HG02610 (cell line): ENCODE data around the gene ACKR1.

Experiments used
- ATAC-seq: cut with Tn5 transposase; IDR thresholded peaks from one replicate; pipeline ENCODE4 v1.9.1; 2021; ENCODE audit warnings: mild to moderate bottlenecking, moderate library complexity; ENCODE audit not compliant: unreplicated experiment

Gene ACKR1, protein sequence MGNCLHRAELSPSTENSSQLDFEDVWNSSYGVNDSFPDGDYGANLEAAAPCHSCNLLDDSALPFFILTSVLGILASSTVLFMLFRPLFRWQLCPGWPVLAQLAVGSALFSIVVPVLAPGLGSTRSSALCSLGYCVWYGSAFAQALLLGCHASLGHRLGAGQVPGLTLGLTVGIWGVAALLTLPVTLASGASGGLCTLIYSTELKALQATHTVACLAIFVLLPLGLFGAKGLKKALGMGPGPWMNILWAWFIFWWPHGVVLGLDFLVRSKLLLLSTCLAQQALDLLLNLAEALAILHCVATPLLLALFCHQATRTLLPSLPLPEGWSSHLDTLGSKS

DNA sequence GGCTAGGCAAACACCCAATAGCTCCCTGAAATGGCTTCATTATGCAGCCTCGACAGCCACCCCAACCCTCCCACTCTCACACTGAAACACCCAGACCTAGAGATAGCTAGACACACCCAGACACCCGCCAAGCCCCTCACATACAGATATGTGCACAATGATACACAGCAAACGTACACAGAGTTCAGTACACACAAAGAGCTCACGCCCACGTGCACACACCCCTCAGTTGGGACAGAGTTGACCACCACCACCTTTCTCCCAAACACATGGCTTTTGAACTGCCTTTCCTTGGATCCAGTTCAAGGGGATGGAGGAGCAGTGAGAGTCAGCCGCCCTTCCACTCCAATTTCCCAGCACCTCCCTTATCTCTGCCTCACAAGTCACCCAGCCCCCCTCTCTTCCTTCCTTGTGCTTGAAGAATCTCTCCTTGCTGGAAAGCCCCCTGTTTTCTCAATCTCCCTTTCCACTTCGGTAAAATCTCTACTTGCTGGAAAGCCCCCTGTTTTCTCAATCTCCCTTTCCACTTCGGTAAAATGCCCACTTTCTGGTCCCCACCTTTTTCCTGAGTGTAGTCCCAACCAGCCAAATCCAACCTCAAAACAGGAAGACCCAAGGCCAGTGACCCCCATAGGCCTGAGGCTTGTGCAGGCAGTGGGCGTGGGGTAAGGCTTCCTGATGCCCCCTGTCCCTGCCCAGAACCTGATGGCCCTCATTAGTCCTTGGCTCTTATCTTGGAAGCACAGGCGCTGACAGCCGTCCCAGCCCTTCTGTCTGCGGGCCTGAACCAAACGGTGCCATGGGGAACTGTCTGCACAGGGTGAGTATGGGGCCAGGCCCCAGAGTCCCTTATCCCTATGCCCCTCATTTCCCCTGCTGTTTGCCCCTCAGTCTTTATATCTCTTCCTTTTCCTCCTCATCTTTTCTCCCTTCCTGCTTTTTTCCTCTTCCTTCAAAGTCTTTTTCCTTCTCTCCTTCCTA is at the start of gene ACKR1:
ACKR1 (plus strand) TSS at position 715 of the 981 bp plus-strand sequence; CDS start at position 800, 85 bp downstream.
- ATAC-seq: no peak

DNA sequence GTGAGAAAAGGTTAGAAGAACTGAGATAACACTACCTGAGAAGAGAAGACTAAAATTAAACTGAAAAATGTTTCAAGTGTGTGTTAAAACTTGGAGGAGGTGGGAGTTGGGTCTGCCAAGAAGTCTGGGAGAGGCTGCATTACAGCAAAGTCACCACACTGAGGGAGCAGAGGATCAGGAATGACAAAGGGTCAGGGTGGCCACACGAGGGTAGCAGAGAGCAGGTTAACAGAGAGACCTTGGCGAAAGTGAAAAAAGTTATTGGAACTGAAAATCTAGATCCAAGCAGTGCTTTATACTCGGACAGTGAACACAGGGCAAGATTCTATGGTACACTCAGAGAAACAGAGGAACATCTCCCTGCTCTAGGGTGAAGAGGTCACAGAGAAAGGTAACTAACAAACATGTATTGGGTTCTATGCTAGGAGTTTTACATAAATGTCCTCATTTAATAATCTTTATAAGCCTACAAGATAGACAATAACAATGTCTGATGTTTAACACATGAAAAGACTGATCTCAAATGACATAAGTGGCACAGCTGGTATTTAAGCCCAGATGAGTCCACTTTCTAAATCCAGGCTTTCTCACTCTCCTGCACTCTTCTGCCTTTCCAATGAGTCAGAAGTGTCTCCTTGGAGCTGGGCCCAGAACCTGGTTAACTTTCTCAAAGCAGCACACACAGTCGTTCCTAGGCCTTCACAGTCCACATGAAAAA is 43.5 kb upstream of the ACKR1 start:
- peak; percentile 87 for ATAC-seq

DNA sequence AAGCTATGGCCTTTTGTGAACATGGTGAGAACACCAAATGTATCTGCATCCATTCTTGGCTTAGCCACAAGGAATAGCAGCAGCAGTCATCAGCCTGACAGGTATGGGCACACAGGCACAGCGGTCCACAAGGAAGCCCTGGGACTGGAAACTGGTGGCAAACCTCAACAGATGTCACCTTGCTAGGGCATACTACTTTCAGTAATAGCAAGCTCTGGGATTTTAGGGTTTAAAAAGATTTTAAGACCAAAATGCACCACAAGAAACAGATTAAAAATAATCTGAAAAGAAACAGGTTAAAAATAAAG is 43.0 kb upstream of the ACKR1 start:
- ATAC-seq: no peak

DNA sequence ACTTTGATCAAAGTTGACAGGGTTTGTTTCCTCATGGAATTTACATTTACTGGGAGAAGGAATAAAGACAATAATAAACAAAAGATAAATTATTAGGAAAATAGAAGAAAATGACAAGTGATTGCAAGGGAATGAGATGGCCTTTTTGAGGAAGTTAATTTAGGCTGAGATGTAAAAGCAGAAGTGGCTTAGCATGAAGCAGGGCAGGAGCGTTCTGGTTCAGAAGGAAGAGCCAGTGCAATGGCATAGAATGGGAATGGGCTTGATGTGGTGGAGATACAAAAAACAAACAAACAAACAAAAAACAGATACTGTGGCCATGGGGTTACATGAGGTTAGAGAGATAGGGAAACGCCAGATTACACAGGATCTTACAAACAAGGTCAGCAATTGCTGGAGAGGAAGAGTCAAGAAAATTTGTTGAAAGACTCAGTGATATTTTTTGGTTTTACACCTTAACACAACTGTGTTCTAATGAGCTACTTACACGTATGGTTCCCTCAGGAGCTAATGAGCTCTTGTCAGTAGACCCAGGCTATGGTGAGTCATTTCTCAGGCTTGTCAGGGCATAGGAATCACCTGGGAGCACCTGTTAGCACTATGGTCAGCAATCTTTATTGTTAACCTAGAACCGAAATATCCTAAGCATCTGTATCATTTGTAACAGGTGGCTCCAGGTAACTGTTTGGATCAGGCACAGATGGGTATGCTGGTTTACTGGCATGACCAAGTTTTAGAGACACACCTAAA is 42.0 kb upstream of the ACKR1 start:
- ATAC-seq: no peak

DNA sequence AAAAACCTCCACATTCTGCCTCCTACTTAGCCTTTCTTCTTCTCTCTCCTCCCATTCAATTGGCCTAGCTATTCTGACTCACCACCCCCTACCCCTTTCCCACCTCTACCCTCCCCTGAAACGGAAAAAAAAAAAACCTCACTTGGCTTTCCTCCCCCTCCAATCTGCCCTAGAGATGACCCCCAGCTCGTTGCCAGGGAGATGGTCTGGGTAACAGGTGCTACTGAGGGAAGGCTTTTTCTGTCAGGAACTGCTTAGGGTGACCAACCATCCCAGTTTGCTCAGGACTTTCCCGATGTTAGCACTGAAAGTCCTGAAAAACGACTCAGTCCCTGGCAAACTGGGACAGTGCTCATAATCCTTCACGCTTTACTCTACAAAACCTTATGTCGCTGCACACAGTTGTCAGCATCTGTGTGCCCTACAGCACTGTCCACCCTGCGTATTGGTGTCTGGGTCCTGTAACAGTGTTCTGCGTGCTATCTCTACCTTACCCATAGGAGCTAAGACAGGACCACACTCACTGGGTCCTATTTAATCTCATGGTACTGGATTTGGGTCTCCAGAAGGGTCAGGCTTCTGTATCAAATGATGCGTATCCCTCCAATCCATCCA is 41.0 kb upstream of the ACKR1 start:
- ATAC-seq: no peak

DNA sequence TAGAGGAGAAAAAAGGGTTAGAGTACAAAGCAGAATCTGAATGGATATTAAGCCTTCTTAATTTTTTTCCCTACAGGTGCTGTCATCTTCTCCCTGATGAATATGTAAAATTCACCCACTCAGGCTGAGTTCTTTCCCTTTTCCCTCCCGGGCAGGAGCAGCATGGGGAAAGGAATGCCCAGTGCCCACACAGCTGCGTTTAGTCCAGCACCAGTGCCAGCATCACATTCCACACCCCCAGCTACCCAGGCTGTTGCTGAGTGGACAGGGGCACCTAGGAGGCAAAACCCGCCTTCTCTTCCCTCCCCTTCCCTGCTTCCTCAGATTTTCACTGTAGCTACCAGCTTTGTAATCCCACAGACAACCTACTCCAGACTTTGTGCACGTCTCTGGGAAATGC is 36.6 kb upstream of the ACKR1 start:
- no peak for ATAC-seq

DNA sequence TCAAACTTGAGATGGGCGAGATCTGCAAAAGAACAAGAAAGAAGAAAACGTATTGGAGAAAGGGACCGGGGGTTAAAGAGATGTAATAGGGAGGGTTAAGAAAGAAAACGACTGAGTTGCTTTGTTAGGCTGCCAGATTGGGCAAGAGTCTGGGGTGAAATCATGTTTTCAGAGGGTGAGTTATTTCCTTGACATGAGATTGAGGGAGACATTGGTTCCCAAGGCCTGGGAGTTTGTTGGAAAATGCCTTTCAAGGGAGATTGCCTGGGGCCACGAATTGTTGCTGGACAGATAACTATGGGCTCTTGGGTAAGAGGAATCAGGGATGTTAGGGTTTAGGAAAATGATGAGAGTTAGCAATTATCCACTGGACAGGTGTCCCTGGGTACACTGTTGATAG is 34.0 kb upstream of the ACKR1 start:
- ATAC-seq: no peak

DNA sequence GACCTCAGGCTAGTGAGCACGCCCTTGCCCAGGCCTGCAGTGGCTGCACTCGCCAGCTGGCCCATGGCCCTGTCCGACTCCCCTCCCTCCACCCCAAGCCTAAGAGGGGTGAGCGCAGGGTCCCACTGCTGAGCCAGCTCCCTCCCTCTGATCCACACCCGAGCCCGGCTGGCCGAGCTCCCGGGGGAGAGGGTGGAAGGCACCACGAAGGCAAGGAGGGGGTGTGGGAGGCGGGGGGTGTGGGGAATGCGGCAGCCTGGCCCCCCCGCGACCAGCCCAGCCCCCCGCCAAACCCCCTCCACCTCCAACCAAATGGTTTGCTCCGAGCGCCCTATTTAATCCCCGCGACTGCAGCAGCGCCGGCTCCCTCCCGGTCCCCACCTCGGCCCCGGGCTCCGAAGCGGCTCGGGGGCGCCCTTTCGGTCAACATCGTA is 33.4 kb upstream of the ACKR1 start, which contains the start of gene CADM3:
CADM3 (plus strand) TSS at position 362 of the 434 bp plus-strand sequence. CDS start 151 bp downstream, outside the sequence.
- no peak for ATAC-seq

DNA sequence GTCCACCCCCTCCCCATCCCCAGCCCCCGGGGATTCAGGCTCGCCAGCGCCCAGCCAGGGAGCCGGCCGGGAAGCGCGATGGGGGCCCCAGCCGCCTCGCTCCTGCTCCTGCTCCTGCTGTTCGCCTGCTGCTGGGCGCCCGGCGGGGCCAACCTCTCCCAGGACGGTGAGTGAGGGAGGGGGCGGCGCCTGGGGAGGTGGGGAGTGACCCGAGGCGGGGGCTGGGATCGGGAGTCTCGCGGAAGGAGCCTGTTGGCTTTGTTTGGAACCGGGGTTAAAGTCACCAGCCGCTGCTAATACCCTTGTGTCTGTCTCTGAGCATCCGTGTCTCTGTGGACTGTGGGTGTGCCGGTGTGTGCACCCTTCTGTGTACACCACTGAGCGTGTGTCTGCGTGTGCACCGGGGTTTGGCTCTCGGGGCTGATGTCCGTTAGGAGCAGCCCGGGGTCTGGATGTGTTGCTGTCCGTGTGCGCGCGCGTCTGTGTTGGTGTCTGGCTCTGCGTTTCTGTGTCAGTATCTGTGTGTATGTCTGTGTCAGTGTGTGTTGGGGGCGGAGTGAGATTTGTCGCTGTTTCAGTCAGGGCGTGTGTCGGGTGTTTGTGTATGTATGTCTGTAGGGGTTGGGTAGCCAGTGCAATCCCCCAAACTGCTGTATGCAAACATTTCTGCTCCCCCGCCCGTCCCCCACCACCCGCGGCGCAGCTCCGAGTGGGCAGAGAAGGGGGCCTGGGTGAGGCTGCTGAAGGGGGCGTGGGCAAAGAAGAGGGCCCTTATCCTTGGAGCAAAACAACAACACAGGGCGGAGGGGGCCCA is 32.8 kb upstream of the ACKR1 start:
- ATAC-seq: no peak

DNA sequence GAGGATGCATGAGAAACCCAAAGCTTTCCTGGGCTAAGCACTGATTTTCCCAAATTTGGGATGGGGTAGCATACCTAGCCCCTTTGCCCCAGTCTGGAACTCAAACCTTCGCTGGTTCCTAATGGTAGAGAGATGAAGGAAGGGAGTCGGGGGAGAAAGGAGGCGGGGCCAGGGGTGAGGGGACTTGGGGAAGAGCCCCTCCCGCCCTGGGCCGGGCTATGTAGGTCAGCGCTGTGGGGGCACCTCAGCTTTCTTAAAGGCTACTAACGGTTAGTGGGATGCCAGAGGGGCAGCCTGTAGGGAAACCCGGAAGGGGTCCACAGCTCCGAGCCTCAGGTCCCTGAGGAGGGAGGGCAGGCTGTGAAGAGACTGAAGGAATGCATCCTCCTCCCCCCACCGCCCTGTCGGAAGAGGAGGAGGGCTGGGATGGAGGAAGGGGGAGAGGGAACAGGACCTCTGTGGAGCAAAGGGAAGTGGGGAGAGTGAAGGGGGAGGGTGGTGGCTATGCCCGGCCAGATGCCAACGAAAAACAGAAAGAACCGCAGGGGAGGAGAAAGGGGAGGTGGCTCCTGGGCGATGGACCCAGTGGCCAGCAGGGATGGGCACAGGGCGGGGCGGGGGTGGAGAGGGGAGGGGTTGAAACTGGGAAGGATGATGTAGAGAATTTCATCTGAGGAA is 31.9 kb upstream of the ACKR1 start:
- ATAC-seq: no peak

DNA sequence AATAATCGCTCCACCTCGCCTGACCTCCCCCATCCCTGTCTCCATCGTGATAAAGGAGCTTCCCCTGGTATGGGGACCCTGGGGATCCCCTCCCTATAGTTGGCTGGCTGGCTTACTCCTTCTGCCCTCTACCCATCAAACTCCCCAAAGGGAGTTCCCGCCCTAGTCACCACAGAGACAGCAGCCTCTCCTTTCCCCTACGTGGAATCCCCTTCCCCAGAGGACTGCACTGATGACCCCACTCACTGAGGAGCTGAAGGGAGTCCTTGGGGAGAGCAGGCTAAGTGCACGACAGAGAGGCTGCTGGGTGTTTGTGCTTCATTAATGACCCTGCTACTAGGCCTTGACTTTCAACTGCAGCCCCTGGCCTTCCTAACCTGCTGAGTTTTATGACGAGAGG is 31.4 kb upstream of the ACKR1 start:
- no peak for ATAC-seq

DNA sequence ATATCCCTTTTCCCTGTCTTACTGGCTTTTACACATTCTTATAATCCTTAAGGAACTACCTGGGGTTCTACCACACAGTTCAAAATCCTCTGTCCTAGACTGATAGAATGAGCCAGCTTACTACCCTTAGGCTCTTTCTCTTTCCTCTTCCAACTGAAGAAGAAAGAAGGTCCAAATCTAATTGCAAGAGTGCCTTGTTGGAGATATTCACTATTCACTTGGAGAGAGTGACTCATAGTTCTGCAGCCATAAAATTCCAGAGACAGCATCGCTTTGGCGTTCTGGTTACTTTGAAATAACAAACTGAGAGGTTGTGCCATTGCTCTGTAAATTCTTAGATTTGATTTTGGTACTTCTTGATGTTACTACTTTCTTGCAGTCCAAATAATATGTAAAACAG is 29.1 kb upstream of the ACKR1 start:
- no peak for ATAC-seq

DNA sequence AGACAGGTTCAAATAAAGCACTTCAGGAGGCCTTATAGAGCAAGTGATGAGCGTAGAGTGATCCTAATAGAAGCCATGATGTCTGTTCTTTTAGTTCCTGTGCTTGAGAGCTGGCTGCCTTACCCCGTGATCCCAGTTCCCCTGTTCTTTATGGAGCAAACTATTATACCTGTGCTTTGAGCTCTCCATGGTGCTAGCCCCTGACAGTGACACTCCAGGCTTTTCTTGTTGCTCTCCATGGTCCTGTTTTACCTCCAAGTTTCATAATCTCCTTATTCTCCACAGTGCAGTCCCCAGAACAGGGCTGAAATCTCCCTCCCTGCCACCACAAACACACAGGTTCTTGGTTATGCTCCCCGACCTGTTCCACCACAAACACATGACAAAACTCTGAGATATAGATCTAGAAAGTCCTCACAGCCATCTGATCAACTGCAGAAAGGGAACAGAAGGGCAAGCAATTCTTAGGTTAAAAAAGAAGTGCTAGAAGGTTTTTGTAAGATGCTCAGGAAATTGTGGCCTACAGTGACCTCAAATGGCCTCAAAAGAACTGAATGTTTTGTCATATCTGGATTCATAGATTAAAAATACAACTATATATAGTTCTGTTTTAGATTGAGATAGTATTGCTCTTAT is 27.3 kb upstream of the ACKR1 start:
- no peak for ATAC-seq

DNA sequence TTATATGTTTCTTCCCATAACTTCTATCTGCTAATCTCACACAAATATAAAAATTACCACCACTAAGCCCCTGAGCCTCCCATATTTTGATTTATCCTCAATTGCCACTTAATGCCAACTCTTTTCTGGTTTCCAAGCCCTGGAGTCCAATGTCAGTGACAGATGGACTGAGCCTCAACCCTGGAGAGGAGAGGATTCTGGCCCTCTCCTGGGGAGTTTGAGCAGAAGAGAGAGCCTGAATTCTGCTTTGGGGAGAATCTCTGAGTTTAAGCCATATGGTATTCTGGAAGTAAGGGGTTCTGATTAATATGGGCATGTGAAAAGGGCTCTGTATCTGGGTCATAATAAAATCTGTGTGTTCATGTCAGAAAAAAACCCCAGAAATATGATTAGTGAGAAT is 24.8 kb upstream of the ACKR1 start:
- ATAC-seq: no peak

DNA sequence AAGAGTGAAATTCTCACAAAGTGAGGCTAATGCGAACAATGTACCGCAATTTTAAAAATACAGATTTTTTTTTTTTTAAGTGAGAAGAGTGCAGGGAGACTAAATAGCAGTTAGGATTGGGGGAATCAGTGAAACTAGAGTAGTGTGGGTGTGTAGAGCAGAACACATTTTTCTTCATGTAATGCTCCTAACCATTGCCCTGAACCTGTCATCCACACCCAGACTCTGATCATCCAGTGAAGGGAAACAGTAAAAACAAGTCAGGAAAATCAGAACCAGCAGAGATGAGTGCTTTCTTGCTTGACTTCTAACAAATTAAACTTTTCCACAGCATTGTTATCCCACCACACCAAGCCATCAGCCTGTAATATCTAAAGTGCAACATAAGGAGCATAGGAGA is 24.2 kb upstream of the ACKR1 start:
- no peak for ATAC-seq

DNA sequence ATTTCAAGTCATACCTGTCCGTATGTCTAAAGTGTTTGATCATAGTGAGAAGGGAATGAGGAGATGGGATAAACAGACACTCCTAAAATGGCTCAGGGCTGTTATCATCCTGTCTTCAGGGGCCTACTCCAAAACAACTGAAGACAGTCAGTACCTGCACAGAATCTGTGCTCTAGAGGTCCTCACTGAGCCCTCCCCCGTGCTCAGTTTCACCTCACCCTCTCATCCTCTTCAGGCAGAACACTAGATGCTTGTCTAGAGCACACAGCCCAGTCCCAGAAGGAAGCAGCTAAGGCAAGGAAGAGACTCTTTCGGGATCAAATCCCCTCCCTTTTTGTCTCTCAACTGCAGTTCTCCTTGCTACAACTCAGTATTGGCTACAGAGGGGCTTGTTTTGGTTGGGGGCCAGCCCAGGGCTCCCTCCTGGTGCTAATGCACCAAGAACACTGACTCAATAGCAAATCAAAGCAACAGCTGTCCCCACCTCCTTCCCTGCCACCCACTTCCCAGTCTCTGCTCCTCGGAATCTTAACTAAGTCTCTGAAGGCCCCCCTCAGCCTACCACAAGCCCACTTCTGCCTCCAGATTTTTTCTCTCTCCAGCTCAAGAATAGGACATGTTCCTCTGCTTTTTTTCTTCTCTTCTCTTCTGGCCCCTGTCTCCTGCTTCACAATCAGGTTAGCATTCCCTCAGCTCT is 23.2 kb upstream of the ACKR1 start:
- ATAC-seq: no peak

DNA sequence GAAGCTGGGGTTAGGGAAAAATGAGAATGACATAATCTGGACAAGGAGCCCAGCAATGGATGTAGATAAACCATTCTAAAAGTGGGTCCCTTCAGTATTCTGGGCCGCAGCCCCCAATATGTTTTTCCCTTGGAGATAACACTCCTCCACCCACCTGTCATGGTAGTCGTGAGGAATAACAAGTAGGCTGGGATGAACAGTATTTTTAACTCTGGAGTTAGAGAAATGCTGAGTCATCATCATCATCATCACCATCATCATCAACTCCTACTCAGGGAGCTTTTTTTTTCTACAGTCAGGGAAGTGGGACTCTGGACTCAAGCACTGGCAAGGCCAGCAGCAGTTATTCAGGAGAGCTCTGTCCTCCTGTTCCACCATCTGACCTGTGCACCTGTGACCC is 20.5 kb upstream of the ACKR1 start:
- no peak for ATAC-seq

DNA sequence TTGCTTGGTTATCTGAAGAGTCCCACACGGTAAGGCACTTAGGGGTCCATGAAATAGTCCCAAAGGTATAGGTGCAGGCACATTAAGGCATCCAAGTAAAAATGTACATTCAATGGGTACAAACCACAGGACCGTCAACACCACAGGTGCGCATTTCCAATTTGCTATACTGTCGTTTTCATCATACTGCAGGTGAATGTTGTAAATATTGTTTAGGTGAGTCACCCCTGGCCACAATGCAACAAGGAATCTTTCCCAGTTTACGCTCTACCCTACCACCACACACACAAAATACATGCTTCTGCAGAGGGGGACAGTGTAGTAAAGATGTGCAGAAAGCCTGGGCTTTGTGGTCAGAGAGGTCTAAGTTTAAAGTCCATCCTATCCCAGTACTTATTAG is 19.6 kb upstream of the ACKR1 start:
- ATAC-seq: no peak
